Kasumi-1 (cell line): ENCODE results near the gene ST6GALNAC2.

Experiments
- DNase-seq, 2 experiments: peaks; one replicate each; lab custom pipeline; 2025; lab: John Stamatoyannopoulos, UW

Gene ST6GALNAC2

DNA sequence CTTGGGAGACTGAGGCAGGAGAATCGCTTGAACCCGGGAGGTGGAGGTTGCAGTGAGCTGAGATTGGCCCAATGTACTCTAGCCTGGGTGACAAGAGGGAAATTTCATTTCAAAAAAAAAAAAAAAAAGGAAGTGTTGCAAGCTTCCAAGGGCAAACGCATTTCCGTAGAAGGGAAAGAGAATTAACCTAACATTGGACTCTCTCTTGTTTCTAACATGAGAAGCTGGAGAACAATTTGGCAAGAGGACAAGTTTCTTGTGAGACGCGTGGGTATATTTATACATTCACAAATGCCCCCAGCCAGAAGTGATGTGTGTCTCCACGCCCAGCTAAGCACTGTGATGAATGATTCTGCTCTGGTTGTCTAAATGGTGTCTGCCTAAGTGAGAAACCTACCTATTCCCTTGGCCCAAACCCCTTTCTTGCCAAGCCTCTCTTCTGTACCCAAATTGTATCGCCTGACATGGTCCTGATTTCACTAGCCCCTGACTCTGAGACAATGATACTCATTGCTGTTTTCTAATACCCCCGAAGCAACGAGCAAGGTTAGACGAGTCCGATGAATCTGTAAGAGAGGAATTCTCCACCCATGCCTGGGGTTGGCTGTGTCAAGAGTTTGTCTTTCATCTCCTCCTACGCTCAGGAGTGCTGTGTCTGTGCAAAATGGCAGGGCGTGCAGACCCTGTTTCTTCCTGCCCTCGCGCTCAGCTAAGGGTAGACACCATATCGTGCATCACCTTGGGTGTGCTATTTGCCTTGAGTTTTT lies 14.2 kb upstream of the ST6GALNAC2 start:
- peak; percentile 83 to 89 for DNase-seq

DNA sequence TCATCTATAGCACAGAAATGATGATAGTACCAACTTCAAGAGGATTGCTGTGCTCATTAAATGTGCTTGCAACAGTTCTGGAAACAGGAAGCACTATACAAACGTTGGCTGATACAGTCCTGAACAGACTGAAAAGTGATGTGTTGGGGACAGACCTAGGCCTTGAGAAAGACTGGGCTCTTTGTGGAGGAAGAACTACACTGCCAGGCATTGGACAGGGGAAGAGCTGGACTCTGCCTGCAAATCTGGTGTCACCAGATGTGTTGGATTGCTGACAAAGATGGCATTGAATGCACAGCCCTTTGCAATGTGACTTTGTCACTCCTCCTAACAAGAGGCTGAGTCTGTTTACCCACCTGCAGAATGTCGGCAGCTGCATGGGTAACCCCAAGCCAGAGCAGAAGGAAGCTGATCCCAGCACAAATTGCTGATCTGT lies 12.4 kb upstream of the ST6GALNAC2 start:
- peak; percentile 44 to 62 for DNase-seq

DNA sequence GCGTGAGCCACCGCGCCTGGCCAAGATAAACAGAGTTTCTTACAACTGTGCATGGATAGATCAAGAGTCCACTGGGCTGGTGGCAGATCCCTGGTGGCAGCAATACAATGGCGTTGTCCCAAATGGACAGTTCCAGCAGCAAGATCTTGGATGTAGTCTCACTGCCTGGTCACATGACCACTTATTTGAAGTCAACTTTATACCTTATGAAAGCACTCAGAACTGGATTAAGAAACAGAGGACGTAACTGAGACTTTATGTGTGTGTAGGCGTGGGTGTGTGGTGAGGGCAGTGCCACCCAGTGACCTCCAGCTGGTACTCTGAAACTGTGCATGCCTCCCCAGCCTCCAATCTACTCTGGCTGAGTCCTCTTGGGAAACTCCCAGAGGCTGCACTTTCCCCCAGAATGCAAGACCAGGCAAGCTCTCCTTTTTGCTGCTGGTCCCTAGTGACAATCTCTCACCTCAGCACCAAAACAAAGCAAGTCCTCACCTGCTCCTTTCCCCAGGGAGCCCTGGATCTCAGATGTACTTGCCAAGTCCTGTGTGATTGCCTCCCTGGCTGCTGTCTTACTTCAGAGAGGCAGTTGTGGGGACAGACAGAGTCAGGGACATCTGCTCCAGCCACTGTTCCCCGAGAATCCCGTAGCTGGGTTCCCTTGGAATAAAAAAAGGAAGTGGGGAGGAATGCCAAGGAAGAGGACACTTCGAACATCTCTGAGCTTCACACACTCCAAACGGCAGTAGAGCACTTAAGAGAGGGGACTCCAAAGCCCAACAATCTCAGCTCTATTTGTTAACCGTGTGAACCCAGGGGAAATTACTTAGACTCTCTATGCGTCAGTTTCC lies 11.7 kb upstream of the ST6GALNAC2 start:
- no peak for DNase-seq

DNA sequence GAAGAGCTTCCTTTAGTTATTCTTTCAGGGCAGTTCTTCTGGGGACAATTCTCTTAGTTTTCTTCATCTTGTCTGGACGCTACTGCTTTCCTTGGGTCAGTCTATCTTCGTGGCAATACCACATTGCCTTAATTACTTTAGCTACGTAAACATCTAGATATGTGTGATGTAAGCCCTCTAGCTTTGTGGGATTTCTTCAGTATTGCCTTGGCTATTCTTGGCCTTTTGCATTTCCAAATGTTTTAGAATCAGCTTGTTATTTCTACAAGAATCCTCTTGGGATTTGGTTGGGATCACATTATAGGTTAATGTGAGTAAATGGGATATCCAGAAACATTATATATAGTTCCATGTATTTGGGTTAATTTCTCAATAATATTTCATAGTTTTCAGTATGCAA lies 9.0 kb upstream of the ST6GALNAC2 start:
- no peak for DNase-seq

DNA sequence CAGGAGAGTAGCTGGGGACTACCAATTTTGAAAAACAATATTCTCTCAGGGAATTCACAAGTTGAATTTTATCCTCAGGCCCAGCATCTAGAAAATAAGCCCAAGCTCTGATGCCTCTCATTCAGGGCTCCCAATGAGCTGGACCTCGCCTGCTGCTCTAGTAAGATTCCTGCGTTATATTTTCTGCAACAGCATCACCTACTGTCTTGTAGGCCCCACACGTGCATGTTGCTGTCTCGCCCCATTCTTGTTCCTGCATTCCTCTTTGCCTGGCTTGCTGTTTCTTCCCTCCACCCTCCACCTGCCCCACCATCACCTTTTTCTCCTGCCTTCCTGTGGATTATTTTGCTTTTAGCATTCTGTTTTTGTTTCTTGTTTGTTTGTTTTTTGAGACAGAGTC lies 8.3 kb upstream of the ST6GALNAC2 start:
- no peak for DNase-seq

DNA sequence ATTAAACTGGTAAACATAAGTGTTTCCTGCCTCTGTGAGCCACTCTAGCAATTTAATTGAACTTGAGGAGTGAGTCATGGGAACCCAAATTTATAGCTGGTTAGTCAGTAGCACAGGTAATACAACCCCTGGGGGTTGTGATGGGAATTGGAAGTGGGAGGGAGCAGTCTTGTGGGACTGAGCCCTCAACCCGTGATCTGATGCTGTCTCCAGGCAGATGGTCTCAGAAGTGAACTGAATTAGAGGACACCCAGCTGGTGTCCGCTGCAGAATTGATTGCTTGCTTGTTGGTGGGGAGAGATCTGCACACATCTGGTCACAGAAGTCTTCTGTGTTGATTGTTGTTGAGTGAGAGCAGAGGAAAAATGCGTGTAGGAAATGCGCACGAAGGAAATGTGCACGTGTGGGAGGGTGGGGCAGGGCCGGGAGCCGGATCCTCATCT lies 7.7 kb upstream of the ST6GALNAC2 start:
- no peak for DNase-seq

DNA sequence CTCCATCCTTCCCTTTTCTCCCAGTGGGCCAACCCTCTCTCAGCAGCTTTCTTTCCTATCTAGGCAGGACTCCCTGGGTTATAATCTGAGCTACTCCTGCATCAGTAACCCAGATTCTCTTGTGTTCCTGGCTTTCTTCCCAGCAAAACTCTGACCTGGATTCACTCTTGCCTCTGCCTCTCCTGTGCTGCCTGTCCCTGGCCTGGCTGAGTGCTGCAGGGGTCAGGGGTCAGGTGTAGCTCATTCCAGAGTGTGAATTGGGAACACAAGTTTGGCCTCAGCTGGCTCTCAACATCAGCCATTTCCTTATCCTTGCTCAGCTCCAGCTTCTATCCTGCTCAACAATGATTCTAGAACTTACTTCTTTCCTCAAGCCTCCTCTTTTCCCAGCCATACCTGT lies 2.5 kb upstream of the ST6GALNAC2 start:
- no peak for DNase-seq

DNA sequence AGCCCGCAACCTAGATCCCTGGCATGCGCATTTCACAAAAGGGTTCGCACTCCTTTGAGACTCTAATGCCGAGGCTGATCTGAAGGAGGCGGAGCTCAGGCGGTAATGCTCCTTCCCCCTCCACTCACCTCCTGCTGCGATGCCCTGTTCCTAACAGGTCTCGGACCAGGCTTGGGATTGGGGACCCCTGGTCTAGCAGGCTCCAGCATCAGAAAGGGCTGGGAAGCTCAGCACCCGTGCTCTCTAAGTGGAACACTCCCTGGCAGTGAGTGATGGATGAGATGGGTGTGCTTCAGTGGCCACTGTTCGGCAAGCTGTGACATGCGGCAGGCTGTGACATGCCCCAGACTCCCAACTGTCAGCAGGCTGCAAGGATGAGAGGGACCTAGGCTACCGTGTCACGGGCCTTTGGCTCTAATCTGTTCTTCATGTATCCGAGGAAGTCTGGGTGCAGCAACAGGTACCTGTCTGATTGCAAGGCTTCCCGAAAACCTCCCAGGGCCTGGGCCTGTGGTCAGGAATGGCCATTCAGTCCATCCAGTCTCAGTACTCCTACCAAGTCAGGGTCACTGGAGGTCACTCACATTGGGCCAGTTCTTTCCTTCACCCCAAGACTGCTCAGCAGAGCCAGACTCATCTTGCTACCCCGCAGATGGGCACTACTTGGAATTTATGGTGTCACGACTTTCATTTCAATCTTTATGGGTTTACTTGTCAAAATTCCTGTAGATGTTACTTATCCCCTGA lies 1.3 kb upstream of the ST6GALNAC2 start:
- DNase-seq, result no peak

DNA sequence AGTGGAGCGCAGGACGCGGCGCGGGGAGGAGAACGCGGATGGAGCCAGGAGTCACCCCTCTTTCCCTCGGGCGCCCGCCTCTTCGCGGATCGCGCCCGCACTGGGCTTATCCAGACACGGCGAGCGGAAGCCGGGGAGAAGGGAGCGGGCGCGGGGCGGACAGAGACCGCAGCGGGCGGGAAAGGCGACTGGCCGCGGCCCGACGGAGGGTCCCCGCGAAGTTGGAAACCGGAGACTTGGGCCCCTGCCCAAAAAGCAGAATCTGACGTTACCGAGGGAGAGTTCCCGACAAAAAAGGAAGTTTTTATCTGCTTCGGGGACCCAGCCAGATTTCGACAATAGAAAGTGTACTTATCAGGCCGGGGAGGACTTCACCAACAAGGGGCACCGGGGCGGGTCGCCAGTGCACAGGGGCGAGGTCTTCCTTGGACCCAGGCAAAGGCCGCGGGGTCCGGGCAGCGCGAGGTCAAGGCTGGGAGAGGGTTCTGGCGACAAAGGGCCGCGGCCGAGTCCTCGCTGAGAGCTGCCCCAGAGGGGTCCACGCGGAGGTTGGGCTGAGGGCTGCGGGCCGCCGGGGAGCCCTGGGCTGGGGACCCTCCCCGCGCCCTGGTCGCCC lies 519 bp downstream of the ST6GALNAC2 start:
- DNase-seq, result peak; percentile 46 to 66

DNA sequence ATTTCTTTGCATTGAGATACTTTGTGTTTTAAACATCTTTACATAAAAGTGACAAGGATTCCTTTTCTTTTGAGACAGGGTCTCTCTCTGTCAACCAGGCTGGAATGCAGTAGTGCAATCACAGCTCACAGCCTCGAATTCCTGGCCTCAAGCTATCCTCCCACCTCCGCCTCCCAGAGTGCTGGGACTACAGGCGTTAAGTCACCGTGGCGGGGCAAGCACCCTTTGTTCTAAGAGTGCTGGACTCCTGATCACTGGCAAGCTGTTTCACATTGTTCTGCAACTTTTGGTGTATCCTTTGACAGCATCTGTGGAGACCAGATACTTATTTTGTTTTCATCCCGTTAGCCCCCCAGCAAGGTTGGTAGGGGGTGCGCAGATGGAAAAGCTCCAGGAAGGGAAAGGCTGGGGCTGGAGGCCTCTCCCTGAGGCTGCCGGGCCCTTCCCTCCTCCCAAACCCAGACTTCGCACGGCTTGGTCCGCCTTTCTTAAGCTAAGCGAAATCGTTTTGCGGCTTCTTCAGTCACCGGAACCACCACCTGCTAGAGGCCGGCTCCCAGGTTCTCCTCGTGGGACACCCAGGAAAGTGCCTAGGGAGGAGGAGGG lies 1.1 kb downstream of the ST6GALNAC2 start:
- no peak for DNase-seq

DNA sequence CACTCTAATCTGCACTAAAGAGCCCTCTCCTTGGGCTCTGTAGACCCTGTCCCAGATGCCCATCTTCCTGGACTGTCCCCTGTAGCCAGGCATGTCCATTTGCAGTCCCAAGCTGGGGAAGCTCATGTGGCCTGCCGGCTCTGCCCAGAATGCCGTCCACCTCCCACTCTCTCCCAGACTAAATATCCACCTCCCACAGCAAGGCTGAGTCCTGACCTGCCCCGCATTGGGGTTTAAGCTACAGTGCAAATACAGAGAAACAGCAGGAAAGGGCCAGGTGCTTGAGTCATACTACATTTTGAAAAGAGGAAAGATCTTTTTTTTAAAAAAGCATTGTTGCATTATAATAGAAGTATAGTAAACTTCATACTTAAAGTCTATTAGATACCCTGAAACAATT lies 3.0 kb downstream of the ST6GALNAC2 start:
- DNase-seq, result no peak

DNA sequence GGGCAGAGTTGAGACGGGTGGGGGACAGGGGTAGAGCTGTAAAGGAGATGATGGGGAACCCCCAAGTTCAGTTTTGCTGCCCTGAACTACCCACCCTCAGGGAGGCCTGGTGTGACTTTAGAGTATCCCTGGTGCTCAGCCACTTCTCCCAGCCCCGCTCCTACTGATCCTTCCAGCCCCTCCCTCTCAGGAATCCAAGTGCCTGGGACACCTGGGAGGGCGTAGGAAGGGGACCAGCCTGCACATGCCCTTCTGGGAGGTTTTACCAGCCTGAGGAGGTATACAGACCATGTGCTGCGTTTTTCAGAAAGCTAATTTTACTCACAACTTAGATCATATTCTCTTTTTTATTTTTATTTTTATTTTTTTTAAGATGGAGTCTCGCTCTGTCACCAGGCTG lies 4.1 kb downstream of the ST6GALNAC2 start:
- DNase-seq, result no peak

DNA sequence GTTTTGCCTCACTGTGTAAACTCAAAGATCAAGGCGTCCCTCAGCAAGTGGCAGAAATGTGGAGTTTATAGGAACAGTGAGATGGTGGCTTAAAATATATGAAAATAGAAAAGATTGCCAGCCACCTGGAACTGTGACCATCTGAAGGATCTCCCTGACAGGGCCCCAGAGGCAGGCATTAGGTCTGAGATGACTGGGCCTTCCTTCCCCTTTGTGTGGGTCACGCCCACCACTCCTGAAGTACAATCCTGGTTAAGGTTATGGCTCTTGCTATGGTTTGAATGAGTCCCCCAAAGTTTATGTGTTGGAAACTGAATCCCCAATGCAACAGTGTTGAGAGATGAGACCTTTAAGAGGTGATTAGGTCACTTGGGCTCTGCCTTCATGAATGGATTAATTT lies 6.4 kb downstream of the ST6GALNAC2 start:
- DNase-seq, result peak; percentile 32 to 46

DNA sequence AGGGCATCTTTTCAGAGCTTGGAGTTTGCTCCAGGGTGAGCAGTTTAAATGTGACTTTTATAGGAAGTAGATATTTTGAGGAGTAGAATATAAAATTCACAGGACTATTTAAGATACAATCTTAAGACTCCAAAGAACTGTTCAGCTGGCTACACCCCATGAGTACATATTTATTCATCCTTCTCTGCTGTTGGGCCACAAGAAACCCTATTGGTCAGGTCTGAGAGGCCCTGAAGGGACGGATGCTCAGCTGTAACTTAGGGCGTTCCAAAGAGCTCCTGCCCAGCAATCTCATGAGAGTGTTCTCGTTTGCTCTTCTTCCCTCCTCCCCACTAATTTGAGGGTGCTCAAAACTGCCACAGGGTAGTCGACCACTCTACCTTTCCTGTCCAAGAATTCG lies 7.3 kb downstream of the ST6GALNAC2 start:
- DNase-seq, result no peak

DNA sequence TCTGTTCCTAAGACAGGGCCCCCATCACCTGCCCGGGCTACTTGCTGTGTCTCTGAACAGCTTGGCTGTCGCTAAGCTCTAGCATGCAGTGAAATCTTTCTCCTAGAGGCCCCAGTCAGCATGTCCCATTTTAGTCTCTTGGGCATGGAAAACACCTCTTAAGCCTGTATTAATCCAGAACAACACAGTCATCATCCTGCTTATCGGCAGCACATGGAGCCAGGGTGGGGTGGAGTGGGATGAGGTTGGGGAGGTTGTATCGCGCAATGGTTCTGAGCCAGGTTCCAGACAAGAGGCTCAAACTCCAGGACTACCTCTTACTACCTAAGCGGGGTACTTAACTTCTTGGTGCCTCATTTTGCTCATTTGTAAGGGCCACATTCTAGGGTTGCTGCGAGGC lies 7.8 kb downstream of the ST6GALNAC2 start:
- DNase-seq, result no peak

DNA sequence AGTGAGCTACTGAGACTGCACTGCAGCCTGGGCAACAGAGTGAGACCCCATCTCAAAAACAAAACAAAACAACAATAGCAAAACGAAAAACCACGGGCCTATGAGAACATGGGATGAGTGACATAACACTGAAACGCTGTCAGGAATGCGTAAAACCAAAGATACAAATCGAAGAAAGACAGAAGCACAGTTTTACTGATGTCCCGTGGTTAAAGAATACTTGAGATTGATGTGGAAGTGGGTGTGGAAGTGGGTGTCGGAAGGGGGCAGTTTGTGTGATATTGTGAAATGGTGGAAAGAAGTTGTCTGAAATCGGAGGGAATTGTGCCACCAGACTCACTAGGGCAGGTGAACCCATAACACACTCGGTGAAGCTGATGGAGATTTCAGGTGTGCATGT lies 9.5 kb downstream of the ST6GALNAC2 start:
- DNase-seq, result no peak

DNA sequence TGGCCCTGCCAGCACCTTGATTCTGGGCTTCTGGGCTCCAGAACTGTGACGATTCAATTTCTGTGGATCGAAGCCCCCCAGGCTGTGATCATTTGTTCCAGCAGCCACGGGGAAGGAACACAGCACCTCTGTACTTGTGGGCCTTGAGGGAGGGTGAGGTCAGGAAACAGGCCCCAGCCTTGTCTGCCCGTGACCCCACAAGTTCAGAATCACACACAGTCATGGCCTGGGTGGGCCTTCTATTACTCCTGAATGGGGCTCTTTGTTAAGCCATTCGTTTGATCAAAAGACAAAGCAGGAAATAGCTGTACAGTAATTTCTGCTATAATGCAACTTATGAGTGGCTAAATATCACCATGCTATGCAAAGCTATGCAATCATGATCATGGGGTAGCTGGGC lies 10.1 kb downstream of the ST6GALNAC2 start:
- DNase-seq, result no peak

DNA sequence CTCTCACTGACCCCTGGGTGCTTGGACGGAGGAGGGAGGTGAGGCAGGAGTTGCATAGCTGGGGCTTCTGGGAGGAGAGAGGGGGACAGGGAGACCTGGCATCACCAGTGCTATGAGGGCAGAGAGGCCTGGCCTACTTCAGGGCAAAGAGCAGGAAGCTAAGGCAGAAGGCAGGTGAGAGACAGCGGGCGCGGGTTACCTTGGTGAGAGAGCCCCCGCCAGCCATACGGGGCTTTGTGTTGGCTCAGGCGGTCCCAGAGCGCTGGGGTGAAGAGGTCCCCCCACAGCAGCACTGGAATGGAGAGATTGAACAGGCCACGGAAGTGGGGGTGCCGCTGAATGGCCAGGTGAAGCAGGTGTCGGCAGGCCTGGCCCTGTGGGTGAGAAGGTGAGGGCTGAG lies 11.5 kb downstream of the ST6GALNAC2 start:
- no peak for DNase-seq

DNA sequence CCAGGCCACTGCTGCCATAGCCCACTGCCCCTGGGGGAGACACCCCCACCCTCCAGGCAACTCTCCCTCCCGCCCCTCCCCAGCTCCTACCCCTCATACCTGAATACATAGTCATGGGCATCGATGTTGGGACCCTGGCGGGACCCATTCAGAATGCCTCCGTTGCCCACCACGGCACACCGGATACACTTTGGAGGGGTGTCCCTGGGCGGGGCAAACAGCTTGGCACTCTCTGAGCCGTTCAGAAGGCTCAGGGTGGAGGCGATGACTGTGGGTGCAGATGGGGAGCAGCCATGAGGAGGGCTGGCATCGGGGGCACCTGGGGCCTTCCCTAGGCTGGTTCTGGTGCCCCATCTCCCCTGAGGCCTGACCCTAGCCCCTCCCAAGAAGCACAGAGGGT lies 12.6 kb downstream of the ST6GALNAC2 start:
- no peak for DNase-seq

DNA sequence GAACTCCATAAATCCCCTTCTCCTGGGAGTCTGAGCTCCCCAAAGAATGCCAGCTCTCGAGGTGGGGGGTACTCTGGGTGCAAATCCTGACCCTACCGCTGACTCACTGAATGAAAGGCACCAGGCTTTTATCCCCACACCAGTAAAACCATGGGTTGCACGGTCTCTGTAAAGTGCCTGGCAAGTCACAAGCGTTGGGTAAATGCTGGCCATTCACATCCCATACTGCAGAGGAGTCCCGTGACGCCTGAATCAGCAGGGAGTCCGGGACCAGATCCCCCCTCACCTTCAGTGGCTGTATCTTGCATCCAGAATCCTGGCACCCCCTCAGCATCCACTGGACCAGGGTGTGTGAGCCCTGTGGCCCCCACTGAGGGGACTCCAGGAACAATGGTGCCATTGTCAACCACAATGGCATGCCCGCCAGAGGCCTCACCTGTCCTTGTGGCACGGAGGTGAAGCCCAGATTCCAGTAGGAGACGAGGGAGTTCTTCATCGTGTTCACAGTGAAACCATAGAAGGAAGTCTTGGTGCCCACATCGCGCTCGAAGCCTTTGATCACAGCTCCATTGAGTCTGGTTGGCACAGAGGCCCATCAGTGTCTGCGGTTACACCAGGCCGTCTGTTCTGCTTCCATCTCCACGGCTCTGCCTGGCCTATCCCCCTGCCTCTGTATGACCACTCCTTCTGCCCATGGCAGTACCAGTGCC lies 13.3 kb downstream of the ST6GALNAC2 start:
- no peak for DNase-seq

DNA sequence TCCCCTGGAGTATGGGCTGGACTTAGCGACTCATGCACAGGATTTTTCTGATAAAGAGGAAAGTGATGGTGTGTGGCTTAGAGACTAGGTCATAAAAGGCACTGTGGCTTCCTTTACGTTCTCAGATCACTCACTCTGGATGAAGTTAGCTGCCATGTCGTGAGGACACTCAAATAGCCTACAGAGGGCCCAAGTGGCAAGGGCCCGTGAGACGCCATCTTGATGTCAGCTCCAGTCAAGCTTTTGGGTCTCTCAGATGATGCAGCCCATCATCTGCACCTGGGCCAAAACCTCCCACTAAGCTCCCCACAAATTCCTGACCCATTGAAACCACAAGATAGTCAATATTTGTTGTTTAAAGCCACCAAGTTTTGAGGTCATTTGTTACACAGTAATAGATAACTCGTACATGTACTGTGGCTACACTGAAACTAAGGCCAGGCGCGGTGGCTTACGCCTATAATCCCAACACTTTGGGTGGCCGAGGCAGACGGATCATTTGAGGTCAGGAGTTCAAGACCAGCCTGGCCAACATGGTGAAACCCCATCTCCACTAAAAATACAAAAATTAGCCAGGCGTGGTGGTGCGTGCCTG lies 14.7 kb downstream of the ST6GALNAC2 start:
- no peak for DNase-seq
